ENCODE results near the gene GORASP1.
"Not testable (repeated sequence)": the region's sequence is repeated elsewhere in the genome, so short reads cannot be mapped to it uniquely, and the experiment has no call there.

Gene GORASP1

DNA sequence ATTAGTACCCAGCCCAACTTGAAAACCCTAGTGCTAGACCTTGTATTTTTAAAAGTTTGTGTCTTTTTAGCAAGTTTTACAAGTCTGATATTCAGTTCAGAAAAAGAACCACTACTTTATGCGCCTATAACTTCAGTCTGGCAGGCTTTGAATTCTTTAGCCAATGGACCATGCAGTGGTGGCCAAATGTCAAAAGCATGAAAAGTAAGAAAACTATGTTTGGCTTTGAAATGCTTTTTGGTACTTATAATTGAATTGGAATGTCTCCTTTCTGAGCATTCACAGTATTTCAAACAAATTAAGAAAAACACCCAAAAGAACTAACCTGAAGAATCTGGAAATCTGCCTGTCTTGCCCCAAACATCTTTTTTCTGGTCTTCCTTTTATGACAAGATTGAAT, 42.8 kb downstream of the GORASP1 start:
- DNase-seq (ENCODE audit: low spot score), result no peak

DNA sequence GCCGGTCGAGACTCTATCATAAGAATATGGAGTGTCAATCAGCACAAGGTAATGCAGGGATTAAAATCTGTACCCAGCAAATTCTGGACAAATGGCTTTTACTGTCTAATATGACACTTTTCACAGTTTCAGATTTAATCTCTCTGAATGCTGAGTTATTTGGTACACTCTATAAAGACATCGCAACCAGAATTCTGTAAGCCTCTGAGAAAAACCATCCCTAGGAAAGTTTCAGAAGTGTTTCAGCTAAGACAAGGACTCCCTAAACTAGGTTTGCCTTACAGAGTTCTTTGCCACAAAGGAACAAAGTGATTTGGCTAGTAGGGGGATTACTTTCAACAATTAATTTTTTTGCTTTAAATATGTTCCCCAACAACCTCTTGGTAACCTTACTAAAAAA, 44.3 kb downstream of the GORASP1 start:
- no peak for DNase-seq (ENCODE audit: low spot score)

DNA sequence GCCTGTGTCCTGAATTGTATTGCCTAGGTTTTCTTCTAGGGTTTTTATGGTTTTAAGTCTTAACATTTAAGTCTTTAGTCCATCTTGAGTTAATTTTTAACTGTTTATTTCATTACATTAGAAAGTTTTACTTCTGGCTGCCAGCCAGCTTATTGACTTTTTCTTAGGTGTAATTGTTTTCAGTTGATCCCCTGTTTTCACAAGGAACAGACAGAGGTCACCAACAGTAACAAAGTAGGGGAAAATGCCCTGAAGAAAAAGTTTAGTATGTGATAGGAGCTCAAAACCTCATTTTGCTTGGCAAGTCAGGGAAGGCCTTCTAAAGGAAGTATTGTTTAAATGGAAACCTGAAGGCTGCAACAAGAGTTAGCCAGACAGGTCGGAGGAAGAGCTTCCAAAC, 45.2 kb downstream of the GORASP1 start:
- no peak for DNase-seq (ENCODE audit: low spot score)

- DNase-seq (ENCODE audit: low spot score), result not testable (repeated sequence)
Measured at GRCh38 chr3:39061228-39061627, 46.2 kb downstream of the GORASP1 start.

DNA sequence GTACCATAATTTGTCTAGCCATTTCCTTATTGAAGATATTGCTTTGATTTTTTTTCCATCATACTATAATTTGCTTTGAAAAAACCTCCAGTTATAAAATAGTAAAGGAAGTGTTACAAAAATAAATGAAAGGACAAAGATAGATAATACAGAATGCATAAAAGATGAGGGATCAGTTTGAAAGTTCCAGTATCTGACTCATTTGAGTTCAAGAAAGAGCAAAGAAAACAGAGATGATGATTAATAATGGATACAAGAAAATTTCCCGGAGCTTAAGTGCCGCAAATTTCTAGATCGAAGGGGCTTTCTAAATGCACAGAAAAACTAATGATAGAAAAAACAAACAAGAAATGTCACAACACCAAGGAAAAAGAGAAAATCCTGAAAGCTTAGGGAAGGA, 51.3 kb downstream of the GORASP1 start:
- DNase-seq (ENCODE audit: low spot score), result no peak

- DNase-seq (ENCODE audit: low spot score), result no peak
Measured at GRCh38 chr3:39053696-39054095, 53.7 kb downstream of the GORASP1 start.

- no peak for DNase-seq (ENCODE audit: low spot score)
Measured at GRCh38 chr3:39052583-39052982, 54.8 kb downstream of the GORASP1 start.

DNA sequence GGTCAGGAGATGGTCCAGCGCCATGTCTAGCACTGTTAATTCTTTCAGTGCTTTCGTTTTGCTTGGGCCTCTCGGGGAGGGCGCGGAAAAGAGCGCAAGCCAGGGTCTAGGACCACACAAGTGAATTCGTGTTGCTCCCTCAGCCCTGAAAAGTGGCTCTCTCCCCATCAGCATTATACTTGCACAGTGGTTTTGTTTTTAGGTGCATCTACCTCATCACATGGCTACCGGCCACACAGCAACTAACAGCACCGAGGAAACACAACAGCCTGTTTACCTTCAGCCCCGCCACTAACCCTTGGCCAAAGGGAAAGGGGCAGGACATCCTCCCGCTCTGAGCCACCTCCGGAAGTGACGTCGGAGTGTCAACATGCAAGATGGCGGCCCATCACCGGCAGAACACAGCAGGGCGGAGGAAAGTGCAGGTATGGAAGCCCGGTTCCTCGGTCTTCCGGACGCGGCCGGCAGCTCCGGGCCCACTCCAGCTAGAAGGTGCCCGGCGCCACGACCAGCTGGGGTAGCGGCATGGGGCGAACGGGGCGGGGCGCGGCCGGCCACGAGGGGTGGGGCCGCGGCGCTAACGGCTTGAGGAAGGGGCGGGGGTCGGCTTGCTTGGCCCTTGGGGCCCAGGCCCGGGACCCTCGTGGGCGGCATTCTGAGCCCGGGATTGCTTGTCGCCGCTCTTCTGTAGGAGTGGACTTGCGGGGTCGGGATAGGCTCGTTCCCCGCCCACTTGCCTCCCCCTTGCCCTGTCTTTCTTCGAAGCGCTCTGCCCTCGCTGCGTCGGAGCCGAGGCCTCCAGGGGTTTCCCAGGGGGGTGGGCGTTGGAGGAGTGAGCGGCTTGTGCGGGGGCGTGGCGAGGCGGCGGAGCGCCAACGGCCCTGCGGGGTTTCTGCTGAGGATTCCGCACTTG, 55.5 kb downstream of the GORASP1 start, which contains the start of the genes SCN11A and WDR48:
Gene SCN11A (minus strand): TSS at position 296 of the 913 bp plus-strand sequence. CDS start 101,582 bp downstream, outside the sequence.
Gene WDR48 (plus strand): TSS at position 368 of the 913 bp plus-strand sequence. CDS start 10 bp downstream, at position 378.
- DNase-seq (ENCODE audit: low spot score), result peak; percentile 92

- DNase-seq (ENCODE audit: low spot score), result no peak
Measured at GRCh38 chr3:39050029-39050428, 57.4 kb downstream of the GORASP1 start.

All from CD4-positive, alpha-beta T cell treated with Interleukin-15 for 4 hours (primary cell).